H1 (cell line): ENCODE data around the gene ROR1. TPM values are rescaled to one million over a fixed set of nuclear protein-coding genes. Genes with fewer than 3 reads are reported as not detected.

Source experiments
- CTCF ChIA-PET: fragments of 300-600 bp; sonication (Branson Sonifier 250); formaldehyde crosslinking; loops from one replicate; lab custom pipeline; 2021; ENCODE audit not compliant: partially characterized antibody; lab: Charles Lee
- POLR2A ChIA-PET: fragments of 300-600 bp; sonication (Branson Sonifier 250); formaldehyde crosslinking; loops from one replicate; lab custom pipeline; 2021; ENCODE audit warnings: inconsistent platforms; ENCODE audit not compliant: partially characterized antibody; lab: Charles Lee
- DNase-seq, 2 experiments: peaks; one replicate each; pipeline versions ENCODE4 v3.0.0 to v3.0.0-alpha.2; 2010 to 2022; ENCODE audit warnings: low spot score in 2 of 2, low read depth in 1 of 2, mixed read lengths in 1 of 2
- FAIRE-seq: peaks from 2 replicates; lab custom pipeline; 2011; peaks lifted over from hg19 to GRCh38; lab: Jason Lieb, UNC
- H2AFZ ChIP-seq: 2 replicates; pipeline ENCODE4 v1.8.1; 2012; ENCODE audit warnings: low read length, inconsistent platforms
- H2AK5ac ChIP-seq: 2 replicates; pipeline ENCODE4 v1.6.1; 2013; ENCODE audit warnings: low read depth, low read length
- H2BK120ac ChIP-seq: replicated peaks from 2 replicates; pipeline ENCODE3; 2013; ENCODE audit warnings: low read depth, low read length, inconsistent platforms
- H2BK12ac ChIP-seq: 2 replicates; pipeline ENCODE4 v1.6.1; 2013; ENCODE audit warnings: low read depth, low read length
- H2BK15ac ChIP-seq: 2 replicates; pipeline ENCODE4 v1.6.1; 2013; ENCODE audit warnings: low read length
- H2BK20ac ChIP-seq: 2 replicates; pipeline ENCODE4 v1.6.1; 2013; ENCODE audit warnings: low read length
- H2BK5ac ChIP-seq: 2 replicates; pipeline ENCODE4 v1.6.1; 2013; ENCODE audit warnings: low read depth, low read length
- H3K14ac ChIP-seq: 2 replicates; pipeline ENCODE4 v1.6.1; 2013; ENCODE audit warnings: inconsistent platforms; ENCODE audit not compliant: insufficient read length
- H3K18ac ChIP-seq: 2 replicates; pipeline ENCODE4 v1.6.1; 2013; ENCODE audit warnings: low read length; ENCODE audit errors: extremely low read depth
- H3K23ac ChIP-seq: 2 replicates; pipeline ENCODE4 v1.6.1; 2013; ENCODE audit warnings: inconsistent platforms; ENCODE audit not compliant: insufficient read length
- H3K23me2 ChIP-seq: 2 replicates; pipeline ENCODE4 v1.6.1; 2013; ENCODE audit warnings: low read depth, low read length
- H3K27ac ChIP-seq: 2 replicates; pipeline ENCODE4 v1.6.1; 2011; ENCODE audit warnings: low read depth, low read length, inconsistent platforms
- H3K27me3 ChIP-seq, 4 experiments: replicated peaks in 1 of 4; 1 replicate in 1 of 4; 2 replicates in 3 of 4; pipeline versions ENCODE4 v1.6.1 to v1.8.1; 2011 to 2013; ENCODE audit warnings: low read length in 3 of 4, mild to moderate bottlenecking in 3 of 4, inconsistent platforms in 2 of 4, mixed read lengths in 2 of 4, moderate library complexity in 1 of 4; ENCODE audit not compliant: control insufficient read depth in 3 of 4, insufficient read depth in 3 of 4; ENCODE audit errors: extremely low read depth in 1 of 4
- H3K36me3 ChIP-seq, 4 experiments: 2 replicates each; pipeline versions ENCODE4 v1.6.1 to v1.8.1; 2011 to 2013; ENCODE audit warnings: mild to moderate bottlenecking in 4 of 4, low read length in 3 of 4, moderate library complexity in 2 of 4, control low read depth in 1 of 4, inconsistent platforms in 1 of 4; ENCODE audit not compliant: insufficient read depth in 4 of 4, control insufficient read depth in 2 of 4
- H3K4ac ChIP-seq: replicated peaks from 2 replicates; pipeline ENCODE3; 2013; ENCODE audit warnings: low read length, low read depth, mixed read lengths, inconsistent platforms; ENCODE audit not compliant: insufficient read length
- H3K4me1 ChIP-seq, 4 experiments: replicated peaks in 1 of 4; 1 replicate in 1 of 4; 2 replicates in 3 of 4; pipeline versions ENCODE4 v1.6.1 to v1.8.1; 2011 to 2013; ENCODE audit warnings: low read length in 3 of 4, inconsistent platforms in 2 of 4, mixed read lengths in 1 of 4; ENCODE audit not compliant: insufficient read depth in 4 of 4, control insufficient read depth in 3 of 4
- H3K4me2 ChIP-seq, 2 experiments: 2 replicates each; pipeline versions ENCODE4 v1.6.1 to v1.8.1; 2011 to 2013; ENCODE audit warnings: low read depth in 2 of 2, low read length in 2 of 2, control low read depth in 1 of 2, inconsistent platforms in 1 of 2, mild to moderate bottlenecking in 1 of 2; ENCODE audit not compliant: insufficient read depth in 1 of 2
- H3K4me3 ChIP-seq, 4 experiments: fragments of 200-600, 300-600 bp in 1 of 4; sonication (generic), shearing (Covaris generic), sonication (Bioruptor Twin) in 1 of 4; 2 replicates each; pipeline versions ENCODE4 v1.5.1 to v1.8.1; 2011 to 2016; ENCODE audit warnings: low read length in 4 of 4, low read depth in 3 of 4, control low read depth in 2 of 4, inconsistent platforms in 2 of 4, mild to moderate bottlenecking in 2 of 4, mixed read lengths in 1 of 4, moderate library complexity in 1 of 4; ENCODE audit not compliant: insufficient read depth in 2 of 4; ENCODE audit errors: extremely low read depth in 1 of 4
- H3K56ac ChIP-seq: replicated peaks from 2 replicates; pipeline ENCODE3; 2013; ENCODE audit warnings: low read depth, mild to moderate bottlenecking, mixed read lengths, low read length, inconsistent platforms; ENCODE audit not compliant: insufficient read length
- H3K79me1 ChIP-seq: 2 replicates; pipeline ENCODE4 v1.6.1; 2013; ENCODE audit warnings: low read depth, low read length, control low read depth
- H3K79me2 ChIP-seq, 2 experiments: 2 replicates each; pipeline versions ENCODE4 v1.6.1 to v1.8.1; 2012 to 2013; ENCODE audit warnings: low read length in 2 of 2, mild to moderate bottlenecking in 2 of 2, inconsistent platforms in 1 of 2; ENCODE audit not compliant: insufficient read depth in 2 of 2, control insufficient read depth in 1 of 2
- H3K9ac ChIP-seq, 4 experiments: replicated peaks in 1 of 4; 1 replicate in 1 of 4; 2 replicates in 3 of 4; pipeline versions ENCODE4 v1.6.1 to v1.8.1; 2011 to 2013; ENCODE audit warnings: low read depth in 3 of 4, low read length in 3 of 4, control low read depth in 2 of 4, mild to moderate bottlenecking in 2 of 4, moderate library complexity in 2 of 4, inconsistent platforms in 1 of 4; ENCODE audit errors: extremely low read depth in 1 of 4
- H3K9me3 ChIP-seq, 2 experiments: 2 replicates each; pipeline versions ENCODE4 v1.6.1 to v1.8.1; 2012 to 2013; ENCODE audit warnings: mild to moderate bottlenecking in 2 of 2, moderate library complexity in 2 of 2, control low read depth in 1 of 2, inconsistent platforms in 1 of 2, low read depth in 1 of 2, low read length in 1 of 2, mixed read lengths in 1 of 2; ENCODE audit not compliant: insufficient read depth in 2 of 2
- H4K20me1 ChIP-seq, 2 experiments: replicated peaks in 1 of 2; 2 replicates each; pipeline versions ENCODE3 to v1.8.1; 2011 to 2013; ENCODE audit warnings: inconsistent platforms in 2 of 2, low read length in 2 of 2, mild to moderate bottlenecking in 1 of 2; ENCODE audit not compliant: insufficient read depth in 2 of 2, control insufficient read depth in 1 of 2
- H4K5ac ChIP-seq: 2 replicates; pipeline ENCODE4 v1.6.1; 2013; ENCODE audit warnings: low read length, low read depth, mixed read lengths, inconsistent platforms; ENCODE audit not compliant: insufficient read length
- H4K8ac ChIP-seq: 2 replicates; pipeline ENCODE4 v1.8.0; 2013; ENCODE audit warnings: mild to moderate bottlenecking, moderate library complexity, low read length, inconsistent platforms; ENCODE audit not compliant: insufficient read depth; ENCODE audit errors: extremely low read depth
- H4K91ac ChIP-seq: replicated peaks from 2 replicates; pipeline ENCODE3; 2013; ENCODE audit warnings: low read length, mixed read lengths, inconsistent platforms; ENCODE audit not compliant: insufficient read length
- CREB1 ChIP-seq: IDR thresholded peaks from 2 replicates; pipeline ENCODE4 v1.6.1; 2012; ENCODE audit warnings: inconsistent platforms
- EGR1 ChIP-seq: IDR thresholded peaks from 2 replicates; pipeline ENCODE4 v1.6.1; 2011; ENCODE audit warnings: low read depth, low read length, borderline replicate concordance
- JUN ChIP-seq: IDR thresholded peaks from 2 replicates; pipeline ENCODE4 v1.6.1; 2011; ENCODE audit warnings: low read depth, mild to moderate bottlenecking, improper control_type of control experiment, low read length
- KDM4A ChIP-seq: IDR thresholded peaks from one replicate; pipeline ENCODE4 v1.7.1; 2012; ENCODE audit warnings: low read depth, mild to moderate bottlenecking, moderate library complexity, low read length, inconsistent platforms; ENCODE audit not compliant: severe bottlenecking
- NANOG ChIP-seq: IDR thresholded peaks from 2 replicates; pipeline ENCODE4 v1.6.1; 2011; ENCODE audit warnings: low read length, low read depth, mild to moderate bottlenecking, inconsistent platforms; ENCODE audit not compliant: insufficient read depth, poor library complexity, severe bottlenecking
- SP1 ChIP-seq: IDR thresholded peaks from 2 replicates; pipeline ENCODE4 v1.6.1; 2011; ENCODE audit warnings: low read depth, low read length
- SRF ChIP-seq: IDR thresholded peaks from 2 replicates; pipeline ENCODE4 v1.6.1; 2011; ENCODE audit warnings: mild to moderate bottlenecking, low read depth, low read length, moderate library complexity
- WGBS, 2 experiments: shearing (Covaris generic) in 1 of 2; methylation state at CpG; one replicate each; pipeline versions ENCODE4 v1.1.6 to v1.1.7; 2013 to 2015; ENCODE audit warnings: low lambda C conversion rate in 2 of 2, mixed read lengths in 2 of 2, inconsistent platforms in 1 of 2, low coverage in 1 of 2, missing lambda C conversion rate in 1 of 2; ENCODE audit not compliant: insufficient replicate concordance in 2 of 2, insufficient coverage in 1 of 2, insufficient read length in 1 of 2; ENCODE audit errors: extremely low coverage in 1 of 2, missing lambda C conversion rate in 1 of 2; 5-methylcytosine and 5-hydroxymethylcytosine counted together
- polyA plus RNA-seq, 7 experiments: library from polyadenylated mRNA; depleted of rRNA in 3 of 7; stranded (reverse) in 5 of 7; unstranded in 2 of 7; fragments of >200 nt in 5 of 7; fragments of 200-250 nt in 2 of 7; gene quantifications; 1 replicate in 5 of 7; 2 replicates in 1 of 7; 4 replicates in 1 of 7; pipeline versions ENCODE4 v1.2.1 to v1.2.3, GENCODE V29; 2011 to 2013; ENCODE audit warnings: missing spikeins in 2 of 7, mixed read lengths in 2 of 7
- total RNA-seq: library from RNA; stranded (reverse); fragmentation: NEBNext Ultra II Directional; extraction: Animal tissue kit (Norgen Biotek cat#: 25700); gene quantifications from 2 replicates; pipeline ENCODE4 v1.2.1, GENCODE V29; 2021
- TF ChIP-seq, protein P1 (sequence below): IDR thresholded peaks from 2 replicates; pipeline ENCODE4 v1.6.1; 2012; ENCODE audit warnings: inconsistent platforms

Gene ROR1
- total and polyA plus RNA-seq, 2 of the 8 experiments (the other 6 are each of a cell fraction or from before 2014, with no cell fraction given), result 33.6 to 73.6 TPM

DNA sequence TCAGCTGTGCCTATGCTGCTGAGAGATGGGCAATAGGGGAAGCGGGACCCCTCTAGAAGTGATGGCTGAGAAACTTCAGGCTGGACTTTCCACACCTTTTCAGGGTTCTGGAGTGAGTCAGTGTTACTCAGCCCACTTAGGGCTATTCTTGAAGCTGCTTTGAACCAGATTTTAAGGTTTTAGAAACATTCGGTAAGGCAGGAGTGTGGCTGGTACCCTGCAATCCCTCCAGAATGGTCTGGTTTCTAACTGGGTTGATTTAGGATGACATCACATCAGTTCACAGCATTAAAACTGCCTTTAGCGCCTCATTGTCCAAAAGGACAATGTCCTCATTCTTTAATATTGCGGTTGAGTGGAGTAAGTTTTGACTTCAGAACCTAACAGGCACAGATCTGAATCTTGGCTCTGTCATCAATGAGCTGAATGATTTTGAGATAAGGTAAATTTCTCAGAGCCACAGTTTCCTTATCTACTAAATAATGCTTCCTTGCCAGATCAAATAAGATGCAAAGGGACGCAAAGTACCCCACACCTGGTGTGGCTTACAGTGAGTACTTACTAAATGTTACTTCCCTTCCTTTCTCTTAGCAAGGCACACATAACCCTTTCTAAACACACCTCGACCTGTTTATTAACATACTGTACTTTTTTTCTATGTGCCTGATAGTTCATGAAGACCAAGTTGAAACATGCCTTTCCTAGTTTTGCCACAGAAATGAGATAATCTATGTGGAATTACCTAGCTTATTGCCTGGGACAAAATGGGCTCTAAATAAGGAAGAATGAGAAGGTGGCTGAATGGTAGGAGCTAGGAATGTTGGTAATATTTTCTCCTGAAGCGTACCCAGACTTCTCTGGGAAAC is 209.8 kb downstream of the ROR1 start:
- WGBS, 2 experiments, result 80% methylated on average over 7 of the region's 7 CpGs; no CpG with 5 or more reads in 1 of the 2 experiments

More for the DNA sequence above, 209.8 kb downstream of the ROR1 start:
- Histone ChIP-seq H3K4me3 (no peak overlapping the region), H3K23me2 (no peaks in the 10 kb centered on the region), H2BK5ac (no peak overlapping the region), H3K9ac (no peak overlapping the region), H3K4me1 (peaks cover 0 to 5% (median 2%) of the 10 kb centered on the region in 4 experiments; a peak in 2 of 7 replicates), H3K4me2 (no peak overlapping the region), H3K4ac (no peak overlapping the region), H3K14ac (no peak overlapping the region)
- no peak for FAIRE-seq
- ChIA-PET CTCF (interaction anchor here (0.7 to 2.2 kb wide), 7 partner anchors 11 to 154 kb away, joined by 3 to 6 read pairs (median 4); no protein-coding TSS in a partner anchor), POLR2A (interaction anchor here (1.6 kb wide), 1 partner anchor 8 kb away, joined by 3 read pairs; no protein-coding TSS in a partner anchor)
- TF ChIP-seq SRF (no peak), NANOG (no peak), CREB1 (no peak), JUN (no peak), SP1 (no peak), KDM4A (no peak), EGR1 (no peak)
- TF ChIP-seq, protein P1, sequence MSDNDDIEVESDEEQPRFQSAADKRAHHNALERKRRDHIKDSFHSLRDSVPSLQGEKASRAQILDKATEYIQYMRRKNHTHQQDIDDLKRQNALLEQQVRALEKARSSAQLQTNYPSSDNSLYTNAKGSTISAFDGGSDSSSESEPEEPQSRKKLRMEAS, result no peak
- TF ChIP-seq, all 59 proteins: peak for 0
- peaks cover 0 to 89% of the 10 kb centered on the region in 2 experiments; a peak in 3 of 4 replicates for H3K79me2 ChIP-seq
- H2AFZ ChIP-seq, result no peak overlapping the region
- DNase-seq, result no peak
- peaks cover 15% of the 10 kb centered on the region; the same call in 1 of the 2 replicates for H3K79me1 ChIP-seq
- H3K18ac ChIP-seq, result no peak overlapping the region
- no peak overlapping the region for H2BK20ac ChIP-seq
- no peak overlapping the region for H4K8ac ChIP-seq
- no peak overlapping the region for H3K23ac ChIP-seq
- H4K91ac ChIP-seq, result no peak overlapping the region
- H3K36me3 ChIP-seq, result no peaks in the 10 kb centered on the region
- no peaks in the 10 kb centered on the region for H3K9me3 ChIP-seq
- no peak overlapping the region for H2BK15ac ChIP-seq
- H2AK5ac ChIP-seq, result no peak overlapping the region
- no peak overlapping the region for H2BK120ac ChIP-seq
- H3K27me3 ChIP-seq, result no peaks in the 10 kb centered on the region
- no peak overlapping the region for H4K5ac ChIP-seq
- H3K56ac ChIP-seq, result no peak overlapping the region
- H2BK12ac ChIP-seq, result no peak overlapping the region
- H4K20me1 ChIP-seq, result peaks cover 7 to 8% of the 10 kb centered on the region in 2 experiments
- no peak overlapping the region for H3K27ac ChIP-seq
